Measurements from ENCODE around the gene TREX2.

The TREX2 gene

DNA sequence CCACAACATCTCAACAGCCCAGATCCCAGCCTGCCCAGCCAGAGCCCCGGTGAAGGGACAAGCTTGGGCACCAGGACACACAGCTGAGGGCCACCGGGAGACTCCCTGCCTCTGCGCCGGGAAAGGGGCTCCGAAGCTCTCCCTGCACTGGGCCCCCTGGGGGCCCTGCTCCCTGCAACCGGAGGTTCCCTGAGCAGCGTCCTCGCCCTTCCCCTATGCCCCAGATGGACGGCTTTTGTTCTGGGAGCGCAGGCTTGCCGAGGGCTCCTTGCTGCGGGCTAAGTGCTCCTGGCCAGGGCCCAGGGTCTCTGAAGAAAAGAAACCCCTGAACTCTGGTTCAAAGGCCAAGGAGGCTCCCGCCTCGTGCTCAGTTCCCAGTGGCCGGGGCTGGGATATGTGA, 35.5 kb downstream of the TREX2 start:
- POLR2A ChIA-PET, result no interaction called here
- CTCF ChIA-PET, result no interaction called here
- WGBS (ENCODE audit: insufficient coverage), result 93% methylated on average over 13 of the region's 15 CpGs
- no peak for DNase-seq
- Histone ChIP-seq H3K9me3 (ENCODE audit: control extremely low read depth in 1 of 5, control insufficient read depth in 4 of 5, insufficient read depth in 2 of 5, low read depth in 1 of 5, low read length in 4 of 5) (no peaks in the 10 kb centered on the region), H3K27ac (ENCODE audit: insufficient read depth in 1 of 2, low read depth in 1 of 2, low read length in 2 of 2, poor library complexity in 1 of 2, severe bottlenecking in 2 of 2) (no peak overlapping the region), H3K4me1 (ENCODE audit: control extremely low read depth in 1 of 4, control insufficient read depth in 4 of 4, insufficient read depth in 4 of 4, low read length in 3 of 4) (peaks cover 2 to 22% (median 11%) of the 10 kb centered on the region in 4 experiments), H3K27me3 (replicated peaks in 2 of 5; ENCODE audit: control insufficient read depth in 4 of 5, insufficient read depth in 5 of 5, low read length in 4 of 5) (peaks cover 0 to 9% (median 0%) of the 10 kb centered on the region in 5 experiments), H3K4me3 (ENCODE audit: control insufficient read depth in 1 of 7, extremely low read depth in 1 of 7, insufficient read depth in 4 of 7, low read depth in 2 of 7, low read length in 6 of 7) (no peak overlapping the region), H3K36me3 (ENCODE audit: control insufficient read depth in 4 of 4, insufficient read depth in 4 of 4, low read length in 3 of 4) (no peaks in the 10 kb centered on the region)

- Histone ChIP-seq H3K4me3 (ENCODE audit: control insufficient read depth in 1 of 7, extremely low read depth in 1 of 7, insufficient read depth in 4 of 7, low read depth in 2 of 7, low read length in 6 of 7) (no peak overlapping the region), H3K4me1 (ENCODE audit: control extremely low read depth in 1 of 4, control insufficient read depth in 4 of 4, insufficient read depth in 4 of 4, low read length in 3 of 4) (peaks cover 2 to 22% (median 13%) of the 10 kb centered on the region in 4 experiments), H3K9me3 (ENCODE audit: control extremely low read depth in 1 of 5, control insufficient read depth in 4 of 5, insufficient read depth in 2 of 5, low read depth in 1 of 5, low read length in 4 of 5) (no peaks in the 10 kb centered on the region), H3K27me3 (replicated peaks in 2 of 5; ENCODE audit: control insufficient read depth in 4 of 5, insufficient read depth in 5 of 5, low read length in 4 of 5) (peaks cover 0 to 9% (median 0%) of the 10 kb centered on the region in 5 experiments), H3K36me3 (ENCODE audit: control insufficient read depth in 4 of 4, insufficient read depth in 4 of 4, low read length in 3 of 4) (no peaks in the 10 kb centered on the region), H3K27ac (ENCODE audit: insufficient read depth in 1 of 2, low read depth in 1 of 2, low read length in 2 of 2, poor library complexity in 1 of 2, severe bottlenecking in 2 of 2) (no peak overlapping the region)
- no peak for DNase-seq
- CTCF ChIA-PET, result no interaction called here
- 99% methylated on average over 19 of the region's 30 CpGs for WGBS (ENCODE audit: insufficient coverage)
- POLR2A ChIA-PET, result no interaction called here
Measured at GRCh38 chrX:153409414-153410101, 36.3 kb downstream of the TREX2 start.

GRCh38 chrX:153408871-153409351, 36.9 kb downstream of the TREX2 start:
- no peaks in the 10 kb centered on the region for H3K9me3 ChIP-seq (ENCODE audit: control extremely low read depth in 1 of 5, control insufficient read depth in 4 of 5, insufficient read depth in 2 of 5, low read depth in 1 of 5, low read length in 4 of 5)
- POLR2A ChIA-PET, result no interaction called here
- DNase-seq, result no peak
- H3K36me3 ChIP-seq (ENCODE audit: control insufficient read depth in 4 of 4, insufficient read depth in 4 of 4, low read length in 3 of 4), result no peaks in the 10 kb centered on the region
- WGBS (ENCODE audit: insufficient coverage), result 75% methylated on average over 2 of the region's 12 CpGs
- H3K27ac ChIP-seq (ENCODE audit: insufficient read depth in 1 of 2, low read depth in 1 of 2, low read length in 2 of 2, poor library complexity in 1 of 2, severe bottlenecking in 2 of 2), result no peak overlapping the region
- CTCF ChIA-PET, result no interaction called here
- H3K4me1 ChIP-seq (ENCODE audit: control extremely low read depth in 1 of 4, control insufficient read depth in 4 of 4, insufficient read depth in 4 of 4, low read length in 3 of 4), result peaks cover 2 to 22% (median 13%) of the 10 kb centered on the region in 4 experiments
- no peak overlapping the region for H3K4me3 ChIP-seq (ENCODE audit: control insufficient read depth in 1 of 7, extremely low read depth in 1 of 7, insufficient read depth in 4 of 7, low read depth in 2 of 7, low read length in 6 of 7)
- H3K27me3 ChIP-seq (replicated peaks in 2 of 5; ENCODE audit: control insufficient read depth in 4 of 5, insufficient read depth in 5 of 5, low read length in 4 of 5), result peaks cover 0 to 9% (median 0%) of the 10 kb centered on the region in 5 experiments

GRCh38 chrX:153408221-153408721, 37.6 kb downstream of the TREX2 start:
- Histone ChIP-seq H3K36me3 (ENCODE audit: control insufficient read depth in 4 of 4, insufficient read depth in 4 of 4, low read length in 3 of 4) (no peaks in the 10 kb centered on the region), H3K4me1 (ENCODE audit: control extremely low read depth in 1 of 4, control insufficient read depth in 4 of 4, insufficient read depth in 4 of 4, low read length in 3 of 4) (peaks cover 2 to 22% (median 13%) of the 10 kb centered on the region in 4 experiments), H3K4me3 (ENCODE audit: control insufficient read depth in 1 of 7, extremely low read depth in 1 of 7, insufficient read depth in 4 of 7, low read depth in 2 of 7, low read length in 6 of 7) (no peak overlapping the region), H3K27me3 (replicated peaks in 2 of 5; ENCODE audit: control insufficient read depth in 4 of 5, insufficient read depth in 5 of 5, low read length in 4 of 5) (peaks cover 0 to 11% (median 0%) of the 10 kb centered on the region in 5 experiments), H3K9me3 (ENCODE audit: control extremely low read depth in 1 of 5, control insufficient read depth in 4 of 5, insufficient read depth in 2 of 5, low read depth in 1 of 5, low read length in 4 of 5) (no peaks in the 10 kb centered on the region), H3K27ac (ENCODE audit: insufficient read depth in 1 of 2, low read depth in 1 of 2, low read length in 2 of 2, poor library complexity in 1 of 2, severe bottlenecking in 2 of 2) (no peak overlapping the region)
- no peak for DNase-seq
- WGBS (ENCODE audit: insufficient coverage), result 86% methylated on average over 8 of the region's 10 CpGs
- POLR2A ChIA-PET, result no interaction called here
- CTCF ChIA-PET, result no interaction called here

DNA sequence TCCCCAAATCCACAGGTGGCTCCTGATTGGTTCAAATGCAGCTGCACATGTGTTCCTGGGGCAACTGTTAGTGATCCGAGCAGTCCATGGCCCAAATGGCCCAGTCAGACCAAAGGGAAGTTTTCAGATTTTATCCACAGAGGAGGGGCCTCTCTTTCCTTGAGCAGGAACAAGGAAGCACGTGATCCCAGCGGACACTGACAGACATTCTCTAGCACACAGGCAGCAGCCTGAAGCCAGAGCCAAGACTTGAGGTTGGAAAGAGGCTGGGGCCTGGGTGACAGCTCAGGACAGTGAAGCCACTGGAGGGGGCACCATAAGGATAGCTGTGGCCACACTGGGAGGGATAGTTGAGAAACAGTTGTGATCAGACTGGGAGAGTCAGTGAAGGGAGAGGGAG, 38.1 kb downstream of the TREX2 start:
- H3K27me3 ChIP-seq (replicated peaks in 2 of 5; ENCODE audit: control insufficient read depth in 4 of 5, insufficient read depth in 5 of 5, low read length in 4 of 5), result peaks cover 0 to 13% (median 0%) of the 10 kb centered on the region in 5 experiments
- ChIA-PET CTCF (interaction anchor here (1.2 kb wide), 1 partner anchor 375 kb away, joined by 3 read pairs; no protein-coding TSS in a partner anchor), POLR2A (interaction anchor here (0.6 kb wide), 1 partner anchor 26 kb away, joined by 3 read pairs; no protein-coding TSS in a partner anchor)
- no peak for DNase-seq
- no peak overlapping the region for H3K27ac ChIP-seq (ENCODE audit: insufficient read depth in 1 of 2, low read depth in 1 of 2, low read length in 2 of 2, poor library complexity in 1 of 2, severe bottlenecking in 2 of 2)
- 100% methylated on average over 1 of the region's 3 CpGs for WGBS (ENCODE audit: insufficient coverage)
- no peak overlapping the region for H3K4me3 ChIP-seq (ENCODE audit: control insufficient read depth in 1 of 7, extremely low read depth in 1 of 7, insufficient read depth in 4 of 7, low read depth in 2 of 7, low read length in 6 of 7)
- H3K4me1 ChIP-seq (ENCODE audit: control extremely low read depth in 1 of 4, control insufficient read depth in 4 of 4, insufficient read depth in 4 of 4, low read length in 3 of 4), result peaks cover 2 to 18% (median 13%) of the 10 kb centered on the region in 4 experiments
- H3K9me3 ChIP-seq (ENCODE audit: control extremely low read depth in 1 of 5, control insufficient read depth in 4 of 5, insufficient read depth in 2 of 5, low read depth in 1 of 5, low read length in 4 of 5), result no peaks in the 10 kb centered on the region
- H3K36me3 ChIP-seq (ENCODE audit: control insufficient read depth in 4 of 4, insufficient read depth in 4 of 4, low read length in 3 of 4), result no peaks in the 10 kb centered on the region

- CTCF ChIA-PET, result interaction anchor here (1.2 to 1.6 kb wide), 2 partner anchors 10 to 374 kb away, joined by 3 to 11 read pairs; no protein-coding TSS in a partner anchor
- WGBS (ENCODE audit: insufficient coverage), result 88% methylated on average over 7 of the region's 7 CpGs
- Histone ChIP-seq H3K27ac (ENCODE audit: insufficient read depth in 1 of 2, low read depth in 1 of 2, low read length in 2 of 2, poor library complexity in 1 of 2, severe bottlenecking in 2 of 2) (no peak overlapping the region), H3K27me3 (replicated peaks in 2 of 5; ENCODE audit: control insufficient read depth in 4 of 5, insufficient read depth in 5 of 5, low read length in 4 of 5) (peaks cover 0 to 13% (median 0%) of the 10 kb centered on the region in 5 experiments), H3K4me1 (ENCODE audit: control extremely low read depth in 1 of 4, control insufficient read depth in 4 of 4, insufficient read depth in 4 of 4, low read length in 3 of 4) (peaks cover 0 to 11% (median 7%) of the 10 kb centered on the region in 4 experiments), H3K4me3 (ENCODE audit: control insufficient read depth in 1 of 7, extremely low read depth in 1 of 7, insufficient read depth in 4 of 7, low read depth in 2 of 7, low read length in 6 of 7) (no peak overlapping the region), H3K36me3 (ENCODE audit: control insufficient read depth in 4 of 4, insufficient read depth in 4 of 4, low read length in 3 of 4) (no peaks in the 10 kb centered on the region), H3K9me3 (ENCODE audit: control extremely low read depth in 1 of 5, control insufficient read depth in 4 of 5, insufficient read depth in 2 of 5, low read depth in 1 of 5, low read length in 4 of 5) (no peaks in the 10 kb centered on the region)
- DNase-seq, result no peak
- POLR2A ChIA-PET, result no interaction called here
Measured at GRCh38 chrX:153406903-153407302, 39.0 kb downstream of the TREX2 start.

GRCh38 chrX:153406011-153406410, 39.8 kb downstream of the TREX2 start:
- H3K36me3 ChIP-seq (ENCODE audit: control insufficient read depth in 4 of 4, insufficient read depth in 4 of 4, low read length in 3 of 4), result no peaks in the 10 kb centered on the region
- peaks cover 0 to 3% (median 0%) of the 10 kb centered on the region in 5 experiments for H3K9me3 ChIP-seq (ENCODE audit: control extremely low read depth in 1 of 5, control insufficient read depth in 4 of 5, insufficient read depth in 2 of 5, low read depth in 1 of 5, low read length in 4 of 5)
- H3K27ac ChIP-seq (ENCODE audit: insufficient read depth in 1 of 2, low read depth in 1 of 2, low read length in 2 of 2, poor library complexity in 1 of 2, severe bottlenecking in 2 of 2), result no peak overlapping the region
- H3K27me3 ChIP-seq (replicated peaks in 2 of 5; ENCODE audit: control insufficient read depth in 4 of 5, insufficient read depth in 5 of 5, low read length in 4 of 5), result peaks cover 0 to 11% (median 0%) of the 10 kb centered on the region in 5 experiments
- CTCF ChIA-PET, result interaction anchor here (1.6 kb wide), 1 partner anchor 9 kb away, joined by 11 read pairs; no protein-coding TSS in a partner anchor
- no peak for DNase-seq
- 91% methylated on average over 7 of the region's 9 CpGs for WGBS (ENCODE audit: insufficient coverage)
- no peak overlapping the region for H3K4me3 ChIP-seq (ENCODE audit: control insufficient read depth in 1 of 7, extremely low read depth in 1 of 7, insufficient read depth in 4 of 7, low read depth in 2 of 7, low read length in 6 of 7)
- H3K4me1 ChIP-seq (ENCODE audit: control extremely low read depth in 1 of 4, control insufficient read depth in 4 of 4, insufficient read depth in 4 of 4, low read length in 3 of 4), result peaks cover 0 to 7% (median 2%) of the 10 kb centered on the region in 4 experiments
- POLR2A ChIA-PET, result no interaction called here

All from common myeloid progenitor, CD34-positive (primary cell).